ENCODE data around the gene CPPED1. TPM values are rescaled to one million over a fixed set of nuclear protein-coding genes. Genes with fewer than 3 reads are reported as not detected.

Gene CPPED1
- total RNA-seq, 1 experiment from 2014 or later: 7.7 TPM

GRCh38 chr16:12811441-12812383, 8.0 kb upstream of the CPPED1 start:
- ChIA-PET POLR2A (ENCODE audit: unreplicated experiment) (no interaction called here), CTCF (no interaction called here)
- H3K27ac ChIP-seq (ENCODE audit: low read length): no peak overlapping the region
- no peak overlapping the region for H3K4me2 ChIP-seq (ENCODE audit: low read length)
- ATAC-seq: peak; percentile 85
- no peaks in the 10 kb centered on the region for H3K36me3 ChIP-seq (ENCODE audit: low read depth, low read length)
- no TSS peak for BruUV-seq (replicated peaks)
- no peaks in the 10 kb centered on the region for H3K79me2 ChIP-seq (ENCODE audit: low read length)
- H3K4me3 ChIP-seq (ENCODE audit: low read length): no peak overlapping the region
- no peaks in the 10 kb centered on the region for H3K9me2 ChIP-seq (replicated peaks; ENCODE audit: low read length)
- H3K9ac ChIP-seq (ENCODE audit: low read length): no peak overlapping the region
- no peaks in the 10 kb centered on the region for H3K4me1 ChIP-seq (ENCODE audit: insufficient read depth, low read length)
- H3F3A ChIP-seq (ENCODE audit: low read length, unreplicated experiment): no peaks in the 10 kb centered on the region
- H2AFZ ChIP-seq (ENCODE audit: low read length): no peak overlapping the region
- peak; percentile 69 for DNase-seq
- H3K27me3 ChIP-seq (ENCODE audit: low read length): no peaks in the 10 kb centered on the region
- no peaks in the 10 kb centered on the region for H3K9me3 ChIP-seq (ENCODE audit: low read length)
- H4K20me1 ChIP-seq (ENCODE audit: low read length): no peaks in the 10 kb centered on the region
- TF ChIP-seq EZH2 (IDR thresholded peaks at IDR 0.05; ENCODE audit: low read length, unreplicated experiment): no peak
- no peak for TF ChIP-seq EZH2phosphoT487 (IDR thresholded peaks at IDR 0.05; ENCODE audit: borderline replicate concordance, low read length)
- TF ChIP-seq CTCF (conservative IDR thresholded peaks at IDR 0.05; ENCODE audit: low read depth, low read length): no peak
- intact Hi-C loops (cut with micrococcal nuclease): loop anchor here (10.0 kb wide), 1 partner anchor 587 kb away; no protein-coding TSS in a partner anchor

GRCh38 chr16:12805066-12805465, 1.4 kb upstream of the CPPED1 start:
- Histone ChIP-seq H3F3A (ENCODE audit: low read length, unreplicated experiment) (no peaks in the 10 kb centered on the region), H3K4me1 (ENCODE audit: insufficient read depth, low read length) (peaks cover 7% of the 10 kb centered on the region; the same call in 1 of the 2 replicates), H2AFZ (ENCODE audit: low read length) (no peak overlapping the region), H3K9ac (ENCODE audit: low read length) (no peak overlapping the region), H3K27me3 (ENCODE audit: low read length) (no peaks in the 10 kb centered on the region), H3K4me2 (ENCODE audit: low read length) (no peak overlapping the region), H3K36me3 (ENCODE audit: low read depth, low read length) (no peaks in the 10 kb centered on the region), H3K4me3 (ENCODE audit: low read length) (no peak overlapping the region), H3K27ac (ENCODE audit: low read length) (no peak overlapping the region), H4K20me1 (ENCODE audit: low read length) (no peaks in the 10 kb centered on the region), H3K9me3 (ENCODE audit: low read length) (no peaks in the 10 kb centered on the region), H3K79me2 (ENCODE audit: low read length) (peaks cover 9% of the 10 kb centered on the region), H3K9me2 (replicated peaks; ENCODE audit: low read length) (no peaks in the 10 kb centered on the region)
- no peak for TF ChIP-seq CTCF (conservative IDR thresholded peaks at IDR 0.05; ENCODE audit: low read depth, low read length)
- TF ChIP-seq EZH2phosphoT487 (IDR thresholded peaks at IDR 0.05; ENCODE audit: borderline replicate concordance, low read length): no peak
- no peak for TF ChIP-seq EZH2 (IDR thresholded peaks at IDR 0.05; ENCODE audit: low read length, unreplicated experiment)
- DNase-seq: peak; percentile 8
- ChIA-PET POLR2A (ENCODE audit: unreplicated experiment) (interaction anchor here (0.7 kb wide), 1 partner anchor 189 kb away, joined by 3 read pairs; no protein-coding TSS in a partner anchor), CTCF (no interaction called here)
- intact Hi-C loops (cut with micrococcal nuclease): no loop called here
- no peak for ATAC-seq
- BruUV-seq (replicated peaks): no TSS peak

- Histone ChIP-seq H3K4me1 (ENCODE audit: insufficient read depth, low read length) (peaks cover 7% of the 10 kb centered on the region; the same call in 1 of the 2 replicates), H2AFZ (ENCODE audit: low read length) (peak overlapping the region; percentile 63; the same call in 1 of the 2 replicates), H3K27me3 (ENCODE audit: low read length) (no peaks in the 10 kb centered on the region), H3K9ac (ENCODE audit: low read length) (no peak overlapping the region), H3K27ac (ENCODE audit: low read length) (no peak overlapping the region), H3K9me3 (ENCODE audit: low read length) (no peaks in the 10 kb centered on the region), H3K9me2 (replicated peaks; ENCODE audit: low read length) (no peaks in the 10 kb centered on the region), H3K4me3 (ENCODE audit: low read length) (peak overlapping the region; percentile 83; the same call in 1 of the 2 replicates), H4K20me1 (ENCODE audit: low read length) (no peaks in the 10 kb centered on the region), H3F3A (ENCODE audit: low read length, unreplicated experiment) (no peaks in the 10 kb centered on the region), H3K4me2 (ENCODE audit: low read length) (peak overlapping the region; percentile 82), H3K79me2 (ENCODE audit: low read length) (peaks cover 9% of the 10 kb centered on the region), H3K36me3 (ENCODE audit: low read depth, low read length) (no peaks in the 10 kb centered on the region)
- ATAC-seq: no peak
- POLR2A ChIA-PET (ENCODE audit: unreplicated experiment): no interaction called here
- CTCF ChIA-PET: no interaction called here
- intact Hi-C loops (cut with micrococcal nuclease): no loop called here
- no peak for DNase-seq
- no peak for TF ChIP-seq EZH2phosphoT487 (IDR thresholded peaks at IDR 0.05; ENCODE audit: borderline replicate concordance, low read length)
- TF ChIP-seq EZH2 (IDR thresholded peaks at IDR 0.05; ENCODE audit: low read length, unreplicated experiment): no peak
- no peak for TF ChIP-seq CTCF (conservative IDR thresholded peaks at IDR 0.05; ENCODE audit: low read depth, low read length)
- BruUV-seq (replicated peaks): no TSS peak
These were observed 708 bp upstream of the CPPED1 start for GRCh38 chr16:12804395-12804794.
